Astrocyte of the cerebellum (primary cell): Measurements from ENCODE around the gene GPR161.
"Not testable (repeated sequence)": the region's sequence is repeated elsewhere in the genome, so short reads cannot be mapped to it uniquely, and the experiment has no call there.

Source experiments
- DNase-seq: peaks from one replicate; pipeline ENCODE4 v3.0.0-alpha.2; 2011; ENCODE audit warnings: low read depth
- H3K4me3 ChIP-seq: 2 replicates; pipeline ENCODE4 v1.5.1; 2011; ENCODE audit warnings: mild to moderate bottlenecking, low read depth, low read length, moderate library complexity
- in situ Hi-C: cut with HindIII; loops from 2 replicates; pipeline ENCODE4 v1.10.0; 2017; ENCODE audit warnings: low sequenced_read_pairs
- TF ChIP-seq, protein P1 (sequence below): IDR thresholded peaks from 2 replicates; pipeline ENCODE4 v1.5.1; 2012; ENCODE audit warnings: low read length, low read depth, moderate library complexity, mild to moderate bottlenecking; ENCODE audit errors: missing control alignments

GPR161 gene

DNA sequence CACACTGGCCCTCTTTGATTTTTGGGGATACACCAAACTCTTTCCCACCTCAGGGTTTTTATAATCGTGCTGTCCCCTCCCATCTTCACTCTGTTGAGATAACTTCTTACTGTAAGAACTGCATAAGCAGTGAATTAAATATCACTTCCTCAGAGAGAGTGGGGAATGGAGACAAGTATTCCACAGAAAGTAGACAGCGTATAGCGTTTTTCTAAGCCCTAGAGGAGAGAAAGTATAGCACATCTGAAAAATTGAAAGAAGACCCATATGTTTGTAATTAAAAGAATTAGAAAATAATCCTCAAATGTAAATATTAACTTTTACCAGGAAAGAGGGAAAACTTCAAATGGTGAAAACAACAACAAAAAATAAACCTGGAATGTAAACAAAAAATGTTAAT, 67.3 kb downstream of the GPR161 start:
- H3K4me3 ChIP-seq, result no peak overlapping the region
- TF ChIP-seq, protein P1, sequence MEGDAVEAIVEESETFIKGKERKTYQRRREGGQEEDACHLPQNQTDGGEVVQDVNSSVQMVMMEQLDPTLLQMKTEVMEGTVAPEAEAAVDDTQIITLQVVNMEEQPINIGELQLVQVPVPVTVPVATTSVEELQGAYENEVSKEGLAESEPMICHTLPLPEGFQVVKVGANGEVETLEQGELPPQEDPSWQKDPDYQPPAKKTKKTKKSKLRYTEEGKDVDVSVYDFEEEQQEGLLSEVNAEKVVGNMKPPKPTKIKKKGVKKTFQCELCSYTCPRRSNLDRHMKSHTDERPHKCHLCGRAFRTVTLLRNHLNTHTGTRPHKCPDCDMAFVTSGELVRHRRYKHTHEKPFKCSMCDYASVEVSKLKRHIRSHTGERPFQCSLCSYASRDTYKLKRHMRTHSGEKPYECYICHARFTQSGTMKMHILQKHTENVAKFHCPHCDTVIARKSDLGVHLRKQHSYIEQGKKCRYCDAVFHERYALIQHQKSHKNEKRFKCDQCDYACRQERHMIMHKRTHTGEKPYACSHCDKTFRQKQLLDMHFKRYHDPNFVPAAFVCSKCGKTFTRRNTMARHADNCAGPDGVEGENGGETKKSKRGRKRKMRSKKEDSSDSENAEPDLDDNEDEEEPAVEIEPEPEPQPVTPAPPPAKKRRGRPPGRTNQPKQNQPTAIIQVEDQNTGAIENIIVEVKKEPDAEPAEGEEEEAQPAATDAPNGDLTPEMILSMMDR, result no peak
- DNase-seq, result no peak
- in situ Hi-C loops, result no loop called here

DNA sequence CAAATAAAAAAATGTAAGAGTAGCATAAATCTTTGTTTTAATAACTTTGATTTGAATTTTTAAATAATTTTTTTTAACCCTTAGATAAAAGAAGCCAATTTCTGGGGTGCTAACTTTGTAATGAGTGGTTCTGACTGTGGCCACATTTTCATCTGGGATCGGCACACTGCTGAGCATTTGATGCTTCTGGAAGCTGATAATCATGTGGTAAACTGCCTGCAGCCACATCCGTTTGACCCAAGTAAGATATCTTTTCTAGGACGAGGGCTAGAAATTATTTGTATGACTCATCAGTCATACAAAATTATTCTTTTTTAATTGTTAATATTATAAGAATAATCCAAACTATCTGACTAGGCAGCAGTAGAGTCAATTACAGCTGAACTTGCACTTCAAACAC, 71.2 kb downstream of the GPR161 start:
- no peak for DNase-seq
- TF ChIP-seq, protein P1, result no peak
- H3K4me3 ChIP-seq, result no peak overlapping the region
- in situ Hi-C loops, result no loop called here

DNA sequence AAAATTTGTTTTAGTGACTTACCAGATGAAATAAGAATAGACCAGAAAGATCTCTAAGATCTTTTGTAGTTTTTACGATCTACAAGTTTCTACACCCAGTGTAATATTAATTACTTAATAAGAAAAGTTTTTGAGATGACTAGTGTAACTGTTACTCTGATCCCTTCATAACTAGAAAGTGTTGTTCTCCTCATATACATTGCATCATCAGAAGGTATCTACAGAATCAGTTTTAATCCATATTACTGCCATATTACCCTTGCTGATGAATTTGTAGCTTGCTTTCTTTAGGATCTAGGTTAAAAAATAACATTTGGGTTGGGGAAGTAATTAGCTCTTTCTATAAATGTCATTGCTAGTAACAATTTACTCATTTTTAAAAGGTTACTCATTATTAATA, 72.5 kb downstream of the GPR161 start:
- no peak for DNase-seq
- TF ChIP-seq, protein P1, result no peak
- in situ Hi-C loops, result no loop called here
- H3K4me3 ChIP-seq, result no peak overlapping the region

DNA sequence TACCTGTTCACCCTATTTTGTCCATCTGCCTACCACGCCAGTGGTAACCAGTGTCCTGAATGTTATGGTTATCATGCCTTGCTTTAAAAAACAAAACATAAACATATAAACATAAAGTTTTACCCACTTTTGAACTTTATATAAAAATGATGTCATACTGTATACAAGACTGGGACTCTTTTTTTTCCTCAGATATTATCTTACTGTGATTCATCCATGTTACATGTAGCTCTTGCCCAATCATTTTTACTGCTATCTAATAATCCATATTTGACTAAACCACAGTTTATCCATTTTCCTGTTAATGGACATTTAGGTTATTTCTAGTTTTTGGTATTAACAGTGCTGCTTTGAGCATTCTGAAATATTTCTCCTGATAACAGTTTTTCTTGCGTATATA, 78.8 kb downstream of the GPR161 start:
- no peak overlapping the region for H3K4me3 ChIP-seq
- in situ Hi-C loops, result no loop called here
- no peak for DNase-seq
- TF ChIP-seq, protein P1, result no peak

DNA sequence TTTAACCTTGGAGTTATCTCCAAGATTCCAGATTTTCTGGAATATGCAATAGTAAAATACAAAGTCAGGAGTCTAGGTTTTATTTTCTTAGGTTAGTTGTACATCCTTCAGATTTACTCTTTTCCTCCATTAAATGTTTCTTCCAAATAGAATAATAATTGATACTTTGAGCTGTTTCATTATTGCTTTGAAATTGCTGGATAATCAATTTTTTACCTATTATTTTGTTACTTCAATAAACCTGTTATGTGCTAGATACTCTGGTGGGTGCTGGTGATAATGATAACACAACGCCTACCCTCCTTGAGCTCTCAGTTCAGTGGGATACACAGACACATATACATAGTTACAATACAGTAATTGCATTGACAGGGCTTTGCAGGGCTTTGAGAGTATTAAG, 79.4 kb downstream of the GPR161 start:
- no peak for DNase-seq
- in situ Hi-C loops, result no loop called here
- no peak overlapping the region for H3K4me3 ChIP-seq
- TF ChIP-seq, protein P1, result no peak

DNA sequence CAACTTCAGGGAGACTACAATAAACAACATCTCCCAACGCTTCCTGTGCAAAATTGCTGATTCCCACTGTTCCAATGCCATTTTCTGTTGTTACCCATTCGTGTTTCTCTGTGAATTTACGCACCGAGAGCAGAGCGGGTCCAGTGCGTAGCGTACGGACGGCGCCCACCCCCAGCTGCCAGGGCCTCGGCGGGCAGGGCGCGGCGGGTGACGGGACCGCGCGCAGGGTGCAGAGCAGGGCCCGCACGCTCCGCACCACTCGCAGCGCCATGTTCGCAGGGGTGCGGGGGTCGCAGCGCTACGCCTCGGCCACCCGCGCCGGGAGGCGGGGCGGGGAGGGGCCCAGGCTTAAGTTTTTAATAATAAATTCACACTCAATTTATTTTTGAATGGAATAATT, 80.6 kb downstream of the GPR161 start:
- in situ Hi-C loops, H3K4me3 ChIP-seq, DNase-seq: not testable (repeated sequence)

DNA sequence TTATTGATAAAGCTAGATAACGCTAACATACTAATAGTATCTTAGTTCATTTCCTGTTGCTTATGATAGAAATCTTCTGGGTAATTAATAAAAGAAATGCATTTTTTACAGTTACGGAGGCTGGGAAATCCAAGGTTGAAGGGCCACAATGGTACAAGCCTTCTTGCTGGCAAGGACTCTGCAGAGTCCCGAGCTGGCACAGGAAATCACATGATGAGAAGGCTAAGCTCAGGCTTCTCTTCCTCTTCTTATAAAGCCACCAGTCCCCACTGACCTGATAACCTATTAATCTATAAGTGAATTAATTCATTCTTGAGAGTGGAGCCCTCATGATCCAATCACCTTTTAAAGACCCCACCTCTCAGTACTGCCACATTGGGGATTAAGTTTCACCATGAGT, 82.6 kb downstream of the GPR161 start:
- DNase-seq, result no peak
- TF ChIP-seq, protein P1, result no peak
- H3K4me3 ChIP-seq, result no peak overlapping the region
- in situ Hi-C loops, result no loop called here
